Stimulated activated CD4-positive, alpha-beta T cell treated with anti-CD3 and anti-CD28 coated beads, Interleukin-12 subunit alpha, Interleukin-12 subunit beta, amount 100 ng/mL, for 4 hours (primary cell): Measurements from ENCODE around the gene PTGR2.
"Not testable (repeated sequence)": the region's sequence is repeated elsewhere in the genome, so short reads cannot be mapped to it uniquely, and the experiment has no call there.

ENCODE experiments used
- DNase-seq: peaks from one replicate; pipeline ENCODE4 v3.0.0-alpha.2; 2020

The PTGR2 gene

GRCh38 chr14:73851567-73852382, at the start of gene PTGR2:
Gene PTGR2, plus strand, starts transcription at chr14:73851831. Its CDS starts 7,032 bp downstream, at chr14:73858863.
- peak; percentile 79 for DNase-seq

DNA sequence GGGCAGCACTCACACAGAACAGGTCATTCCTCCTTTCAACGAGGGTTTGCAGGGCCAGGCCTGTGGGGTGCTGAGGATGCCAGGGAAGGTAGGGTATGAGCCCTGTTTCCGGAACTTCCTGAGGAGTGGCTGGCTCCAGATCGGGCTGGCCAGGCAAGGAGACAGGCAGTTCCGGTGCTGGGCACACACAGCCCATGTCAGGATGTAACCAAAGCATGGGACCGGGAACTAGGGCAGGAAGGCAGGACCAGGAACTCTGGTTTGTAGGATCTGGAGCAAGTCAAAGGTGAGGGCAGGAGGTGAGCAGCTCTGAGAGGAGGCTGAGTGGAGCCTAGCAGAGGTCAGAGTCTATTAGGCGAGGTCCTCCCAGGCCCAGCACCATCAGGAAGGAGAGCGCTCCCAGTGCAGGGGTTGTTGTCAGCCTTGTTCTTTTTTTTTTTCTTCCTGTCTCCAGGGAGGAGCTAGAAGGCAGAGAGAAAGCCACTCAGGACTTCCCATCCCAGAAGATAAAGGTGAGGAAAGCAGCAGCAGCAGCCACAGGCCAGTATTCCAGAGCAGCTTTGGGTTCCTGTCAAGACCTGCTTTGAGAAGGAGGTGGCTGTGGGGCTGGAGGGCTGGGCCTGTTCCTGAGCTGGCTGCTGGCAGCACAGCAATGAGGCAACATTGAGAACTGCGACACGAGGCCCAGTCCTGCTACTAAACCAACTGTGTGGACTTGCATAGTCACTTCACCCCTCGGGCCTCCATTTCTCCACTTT, 49.0 kb upstream of the PTGR2 start:
- DNase-seq: no peak

DNA sequence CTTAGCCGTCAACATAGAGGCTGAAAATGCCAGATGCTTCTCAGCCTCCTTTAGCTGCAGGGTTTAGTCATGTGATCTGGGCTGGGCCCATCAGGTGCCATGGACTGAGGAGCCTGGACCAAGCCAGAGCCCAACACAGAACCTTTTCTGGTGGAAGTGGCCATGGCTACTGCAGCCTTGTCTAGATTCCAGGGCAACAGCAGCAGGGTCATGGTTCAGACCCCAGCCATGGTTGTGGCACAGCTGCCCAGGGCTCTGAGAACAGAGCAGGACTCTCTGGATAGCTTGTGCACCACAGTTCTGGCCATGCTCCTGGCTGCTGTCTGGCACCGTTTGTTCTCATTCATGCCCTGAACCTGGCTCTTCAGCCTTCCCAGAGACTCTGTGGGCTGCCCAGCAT, 47.0 kb upstream of the PTGR2 start:
- DNase-seq: no peak

DNA sequence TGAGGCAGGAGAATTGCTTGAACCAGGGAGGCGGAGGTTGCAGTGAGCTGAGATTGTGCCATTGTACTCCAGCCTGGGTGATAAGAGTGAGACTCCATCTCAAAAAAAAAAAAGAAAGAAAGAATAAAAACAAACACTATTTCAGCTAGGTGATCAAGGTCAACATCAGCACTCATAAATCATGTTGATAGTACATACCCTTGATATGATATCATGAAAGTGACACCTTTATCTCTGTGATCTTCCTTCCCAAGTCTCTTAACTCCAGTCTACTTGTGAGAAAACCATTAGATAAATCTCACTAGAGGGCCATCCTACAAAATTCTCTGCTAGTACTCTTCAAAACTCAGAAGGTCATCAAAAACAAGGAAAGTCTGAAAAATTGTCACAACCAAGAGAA, 44.2 kb upstream of the PTGR2 start:
- no peak for DNase-seq

DNA sequence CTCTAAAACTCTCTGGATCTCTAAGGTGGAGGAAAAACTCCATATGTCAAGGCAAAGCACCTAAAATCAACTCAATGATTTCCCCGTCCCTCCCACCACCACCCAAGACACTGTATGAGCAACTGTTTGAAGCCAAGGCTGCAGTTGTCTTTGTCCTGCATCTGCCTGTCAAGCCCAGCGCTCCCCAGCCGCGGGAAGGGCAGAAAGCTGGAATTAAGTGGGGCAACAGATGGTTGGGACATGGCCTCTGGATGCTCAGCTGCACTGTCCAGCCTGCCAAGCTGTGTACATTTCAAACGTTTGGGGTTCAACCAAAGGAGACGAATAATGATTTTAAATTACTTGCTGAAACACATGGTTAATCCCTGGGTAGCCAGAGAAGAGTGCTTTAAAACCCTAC, 42.2 kb upstream of the PTGR2 start:
- DNase-seq: no peak

- no peak for DNase-seq
Observed at GRCh38 chr14:73810478-73811163, 41.0 kb upstream of the PTGR2 start.

DNA sequence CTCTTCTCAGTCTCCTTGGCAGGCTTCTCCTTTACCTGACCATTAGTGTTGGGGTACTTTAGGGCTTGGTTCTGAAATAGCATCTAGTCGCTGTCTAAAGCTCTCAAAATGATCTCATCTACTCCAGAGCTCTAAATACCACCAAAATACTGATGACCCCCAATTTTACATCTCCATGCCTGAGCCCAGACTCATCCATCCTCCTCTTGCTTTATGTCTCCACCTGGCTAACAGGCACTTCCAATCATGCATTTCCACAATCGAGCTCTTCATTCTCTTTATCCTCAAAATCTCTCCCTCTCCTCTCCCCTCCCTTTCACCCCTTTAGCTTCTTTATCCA, 40.5 kb upstream of the PTGR2 start:
- no peak for DNase-seq

GRCh38 chr14:73814153-73814552, 37.5 kb upstream of the PTGR2 start:
- DNase-seq: no peak

DNA sequence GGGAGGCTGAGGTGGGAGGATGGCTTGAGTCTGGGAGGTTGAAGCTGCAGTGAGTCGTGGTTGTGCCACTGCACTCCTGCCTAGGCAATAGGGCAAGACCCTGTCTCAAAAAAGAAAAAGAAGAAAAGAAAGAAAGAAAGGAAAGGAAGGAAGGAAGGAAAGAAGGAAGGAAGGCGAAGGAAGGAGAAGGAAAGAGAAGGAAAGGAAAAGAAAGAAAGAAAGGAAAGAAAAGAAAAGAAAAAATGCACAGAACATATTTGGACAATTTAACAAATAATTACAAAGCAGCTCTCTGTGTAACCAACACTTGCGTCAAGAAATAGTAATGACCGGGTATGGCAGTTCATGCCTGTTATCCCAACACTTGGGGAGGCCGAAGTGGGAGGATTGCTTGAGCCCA, 35.8 kb upstream of the PTGR2 start:
- DNase-seq: no peak

DNA sequence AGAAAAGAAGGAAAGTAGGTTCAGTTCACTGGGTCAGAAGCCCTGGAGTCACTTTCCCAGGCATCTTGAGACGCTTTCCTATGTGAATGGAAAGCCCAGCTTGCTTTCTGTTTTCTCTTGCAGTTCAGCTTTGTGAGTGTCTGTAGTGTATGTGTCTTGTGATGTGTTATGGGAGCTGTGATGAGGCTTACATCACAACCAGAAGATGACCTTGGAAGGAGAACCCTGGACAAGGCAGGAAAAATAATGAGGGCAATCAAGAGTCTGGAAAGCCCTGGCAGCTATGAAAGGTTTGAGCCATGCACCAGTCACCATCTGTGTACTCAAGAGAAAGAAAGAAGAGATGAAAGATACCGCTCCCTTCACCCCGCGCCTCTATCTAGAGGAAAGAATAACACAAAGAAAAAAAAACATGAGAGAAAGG, 35.2 kb upstream of the PTGR2 start:
- DNase-seq: no peak

GRCh38 chr14:73817020-73817655, 34.5 kb upstream of the PTGR2 start:
- no peak for DNase-seq

- no peak for DNase-seq
Observed at GRCh38 chr14:73818821-73819220, 32.8 kb upstream of the PTGR2 start.

DNA sequence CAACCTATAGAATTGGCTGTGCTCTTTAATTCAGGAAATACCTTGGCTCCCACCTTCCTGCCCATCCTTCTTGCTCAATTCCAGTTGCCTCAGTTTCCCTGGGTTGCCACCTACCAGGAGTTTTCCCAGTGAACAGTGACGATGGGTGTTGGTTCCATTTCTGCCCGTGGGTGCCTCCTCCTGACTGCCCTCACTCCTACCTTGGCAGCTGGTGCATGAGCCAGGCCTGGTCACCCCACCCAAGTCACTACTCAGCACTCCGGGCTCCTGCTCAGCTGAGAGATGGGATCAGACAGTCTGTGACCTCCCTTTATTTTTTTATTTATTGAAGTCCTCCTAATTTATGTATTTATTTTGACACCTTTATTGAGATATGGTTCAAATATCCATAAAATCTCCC, 31.0 kb upstream of the PTGR2 start:
- no peak for DNase-seq

DNA sequence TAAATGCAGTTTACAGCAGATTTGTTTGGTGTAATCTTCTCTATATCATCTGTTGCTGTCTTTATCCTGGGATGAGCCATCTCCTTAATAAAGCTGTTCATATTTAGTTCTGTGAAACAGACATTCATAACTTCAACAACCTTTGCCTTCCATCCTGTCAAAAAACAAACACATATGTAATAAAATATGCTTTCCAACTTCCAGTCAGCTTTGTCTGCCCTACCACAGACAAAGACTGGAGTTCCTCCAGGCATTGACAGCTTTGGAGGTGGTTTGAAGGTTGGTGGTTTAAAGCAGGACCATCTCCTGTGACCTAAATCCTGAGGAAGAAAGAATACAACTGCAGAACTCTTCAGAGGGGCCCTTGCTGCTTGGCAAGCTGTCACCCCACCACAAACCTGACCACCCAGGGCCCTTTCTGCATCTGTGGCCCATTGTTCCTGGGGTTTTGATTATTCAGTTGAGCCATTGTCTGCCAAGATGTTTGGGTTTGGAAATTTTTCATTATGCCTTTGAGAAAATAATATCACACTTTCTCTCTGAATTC, 28.2 kb upstream of the PTGR2 start:
- DNase-seq: no peak

- DNase-seq: no peak
Observed at GRCh38 chr14:73824127-73824526, 27.5 kb upstream of the PTGR2 start.

GRCh38 chr14:73824536-73824935, 27.1 kb upstream of the PTGR2 start:
- DNase-seq: no peak

GRCh38 chr14:73825551-73826188, 26.0 kb upstream of the PTGR2 start:
- DNase-seq: peak; percentile 80

DNA sequence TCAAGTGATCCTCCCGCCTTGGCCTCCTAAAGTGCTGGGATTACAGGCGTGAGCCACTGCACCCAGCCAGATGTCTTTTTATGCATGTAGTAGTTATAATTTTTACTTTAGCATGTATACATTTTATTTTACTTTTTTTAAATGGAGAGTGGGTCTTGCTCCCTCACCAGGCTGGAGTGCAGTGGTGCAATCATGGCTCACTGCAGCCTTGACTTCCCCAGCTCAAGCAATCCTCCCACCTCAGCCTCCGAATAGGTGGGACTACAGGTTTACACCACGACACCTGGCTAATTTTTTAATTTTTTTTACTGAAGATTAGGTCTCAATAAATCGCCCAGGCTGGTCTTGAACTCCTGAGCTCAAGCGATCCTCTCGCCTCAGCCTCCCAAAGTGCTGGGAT, 24.4 kb upstream of the PTGR2 start:
- DNase-seq: not testable (repeated sequence)

GRCh38 chr14:73829071-73829470, 22.6 kb upstream of the PTGR2 start:
- no peak for DNase-seq

GRCh38 chr14:73829526-73830431, 21.9 kb upstream of the PTGR2 start:
- DNase-seq: peak; percentile 15

GRCh38 chr14:73833034-73833433, 18.6 kb upstream of the PTGR2 start:
- DNase-seq: no peak
